MM.1S (cell line): ENCODE measurements around the gene AMOTL1.

Experiments used
- DNase-seq: peaks from one replicate; pipeline ENCODE4 v3.0.0-alpha.2; 2015
- H2AFZ ChIP-seq: fragments of 300-600 bp; sonication (generic); 2 replicates; pipeline ENCODE4 v1.6.0; 2016; ENCODE audit warnings: antibody characterized with exemption, low read length
- H3F3A ChIP-seq: fragments of 300-600 bp; sonication (generic); 2 replicates; pipeline ENCODE4 v1.6.1; 2016; ENCODE audit warnings: mild to moderate bottlenecking, antibody characterized with exemption, low read length, moderate library complexity, mixed read lengths; ENCODE audit not compliant: insufficient read depth
- H3K27ac ChIP-seq: fragments of 300-600 bp; sonication (generic); 2 replicates; pipeline ENCODE4 v1.5.1; 2016; ENCODE audit warnings: mild to moderate bottlenecking, low read length
- H3K27me3 ChIP-seq: fragments of 300-600 bp; sonication (generic); replicated peaks from 2 replicates; pipeline ENCODE4 v1.6.0; 2016; ENCODE audit warnings: low read length; ENCODE audit not compliant: insufficient read depth
- H3K36me3 ChIP-seq: fragments of 300-600 bp; sonication (generic); replicated peaks from 2 replicates; pipeline ENCODE4 v1.6.1; 2016; ENCODE audit warnings: mild to moderate bottlenecking, low read length, mixed read lengths; ENCODE audit not compliant: insufficient read depth
- H3K4me1 ChIP-seq: fragments of 300-600 bp; sonication (generic); 2 replicates; pipeline ENCODE4 v1.6.1; 2016; ENCODE audit warnings: low read length, mixed read lengths
- H3K4me2 ChIP-seq: fragments of 300-600 bp; sonication (generic); 2 replicates; pipeline ENCODE4 v1.6.0; 2016; ENCODE audit warnings: low read depth, low read length
- H3K4me3 ChIP-seq: fragments of 300-600 bp; sonication (generic); 2 replicates; pipeline ENCODE4 v1.5.1; 2016; ENCODE audit warnings: low read length, mixed read lengths
- H3K79me2 ChIP-seq: fragments of 300-600 bp; sonication (generic); 2 replicates; pipeline ENCODE4 v1.6.1; 2016; ENCODE audit warnings: mixed run types, low read length, mixed read lengths
- H3K9ac ChIP-seq: fragments of 300-600 bp; sonication (generic); 2 replicates; pipeline ENCODE4 v1.6.1; 2016; ENCODE audit warnings: low read length, mixed read lengths
- H3K9me2 ChIP-seq: fragments of 300-600 bp; sonication (generic); replicated peaks from 2 replicates; pipeline ENCODE4 v1.6.1; 2016; ENCODE audit warnings: mild to moderate bottlenecking, low read length, mixed read lengths; ENCODE audit not compliant: insufficient read depth
- H3K9me3 ChIP-seq: fragments of 300-600 bp; sonication (generic); replicated peaks from 2 replicates; pipeline ENCODE4 v1.6.1; 2016; ENCODE audit warnings: mild to moderate bottlenecking, low read length, mixed read lengths; ENCODE audit not compliant: insufficient read depth
- H4K20me1 ChIP-seq: fragments of 300-600 bp; sonication (generic); 2 replicates; pipeline ENCODE4 v1.6.1; 2016; ENCODE audit warnings: mild to moderate bottlenecking, low read length, moderate library complexity, mixed read lengths; ENCODE audit not compliant: insufficient read depth
- EZH2 ChIP-seq: fragments of 300-600 bp; sonication (generic); optimal IDR thresholded peaks from 2 replicates; pipeline ENCODE3; 2017; ENCODE audit warnings: low read depth, mild to moderate bottlenecking, antibody characterized with exemption, low read length, mixed read lengths
- EZH2phosphoT487 ChIP-seq: fragments of 300-600 bp; sonication (generic); IDR thresholded peaks from 2 replicates; pipeline ENCODE4 v1.6.1; 2018; ENCODE audit warnings: antibody characterized with exemption, low read length
- TF ChIP-seq, protein P1 (sequence below): fragments of 300-600 bp; sonication (generic); IDR thresholded peaks from 2 replicates; pipeline ENCODE4 v1.5.1; 2016; ENCODE audit warnings: antibody characterized with exemption, low read length, mixed read lengths

The AMOTL1 gene

DNA sequence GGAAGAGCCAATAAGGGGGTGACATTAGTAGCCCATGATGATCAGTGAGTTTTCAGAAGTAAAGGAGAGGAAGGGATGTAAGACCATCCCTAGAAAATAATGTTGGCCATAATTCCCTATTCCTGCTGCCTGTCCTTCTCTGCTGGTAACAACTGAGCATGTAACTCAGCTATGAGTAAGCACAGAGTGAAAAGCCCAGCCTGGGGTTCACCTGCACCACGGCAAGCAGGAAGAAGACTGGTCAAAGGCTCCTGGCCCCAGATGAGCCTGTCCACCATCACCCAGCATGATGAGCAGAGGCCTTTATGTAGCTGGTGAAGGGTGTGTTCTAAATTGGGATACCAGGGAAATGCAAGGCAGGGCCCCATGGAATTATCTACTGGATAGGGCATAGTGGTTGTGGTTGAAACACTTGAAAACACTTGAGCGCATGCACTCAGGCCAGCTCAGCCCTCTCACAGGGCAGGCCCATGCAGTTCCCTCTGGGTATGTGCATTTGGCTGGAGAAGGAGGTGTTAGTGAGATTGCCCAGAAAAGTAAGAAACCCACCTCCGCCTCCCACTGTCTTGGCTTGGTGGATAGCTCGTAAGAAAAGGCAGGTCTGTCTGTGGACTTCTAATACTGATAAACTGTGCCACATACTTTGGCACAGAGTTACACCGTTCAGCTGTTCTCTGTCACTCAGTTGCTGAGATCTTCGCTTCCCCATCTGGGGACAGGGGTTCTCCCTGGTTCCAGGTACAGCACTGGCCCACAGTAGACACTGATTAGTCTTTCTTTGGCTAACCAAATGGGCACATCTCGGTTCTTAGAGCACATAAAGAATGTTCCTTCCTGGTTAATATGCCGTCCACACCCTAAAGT lies 86.8 kb downstream of the AMOTL1 start:
- TF ChIP-seq EZH2 (no peak), EZH2phosphoT487 (no peak)
- TF ChIP-seq, protein P1, sequence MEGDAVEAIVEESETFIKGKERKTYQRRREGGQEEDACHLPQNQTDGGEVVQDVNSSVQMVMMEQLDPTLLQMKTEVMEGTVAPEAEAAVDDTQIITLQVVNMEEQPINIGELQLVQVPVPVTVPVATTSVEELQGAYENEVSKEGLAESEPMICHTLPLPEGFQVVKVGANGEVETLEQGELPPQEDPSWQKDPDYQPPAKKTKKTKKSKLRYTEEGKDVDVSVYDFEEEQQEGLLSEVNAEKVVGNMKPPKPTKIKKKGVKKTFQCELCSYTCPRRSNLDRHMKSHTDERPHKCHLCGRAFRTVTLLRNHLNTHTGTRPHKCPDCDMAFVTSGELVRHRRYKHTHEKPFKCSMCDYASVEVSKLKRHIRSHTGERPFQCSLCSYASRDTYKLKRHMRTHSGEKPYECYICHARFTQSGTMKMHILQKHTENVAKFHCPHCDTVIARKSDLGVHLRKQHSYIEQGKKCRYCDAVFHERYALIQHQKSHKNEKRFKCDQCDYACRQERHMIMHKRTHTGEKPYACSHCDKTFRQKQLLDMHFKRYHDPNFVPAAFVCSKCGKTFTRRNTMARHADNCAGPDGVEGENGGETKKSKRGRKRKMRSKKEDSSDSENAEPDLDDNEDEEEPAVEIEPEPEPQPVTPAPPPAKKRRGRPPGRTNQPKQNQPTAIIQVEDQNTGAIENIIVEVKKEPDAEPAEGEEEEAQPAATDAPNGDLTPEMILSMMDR: no peak
- H3K9me3 ChIP-seq: no peaks in the 10 kb centered on the region
- H3K27me3 ChIP-seq: no peaks in the 10 kb centered on the region
- H3K79me2 ChIP-seq: no peaks in the 10 kb centered on the region
- H3K36me3 ChIP-seq: no peaks in the 10 kb centered on the region; the same call in 1 of the 2 replicates
- H3K27ac ChIP-seq: no peak overlapping the region
- no peak overlapping the region for H2AFZ ChIP-seq
- H3K9me2 ChIP-seq: no peaks in the 10 kb centered on the region
- H3K9ac ChIP-seq: no peak overlapping the region
- H3K4me2 ChIP-seq: no peak overlapping the region
- H3F3A ChIP-seq: no peaks in the 10 kb centered on the region
- H4K20me1 ChIP-seq: no peaks in the 10 kb centered on the region
- DNase-seq: no peak
- H3K4me1 ChIP-seq: no peaks in the 10 kb centered on the region
- no peak overlapping the region for H3K4me3 ChIP-seq

DNA sequence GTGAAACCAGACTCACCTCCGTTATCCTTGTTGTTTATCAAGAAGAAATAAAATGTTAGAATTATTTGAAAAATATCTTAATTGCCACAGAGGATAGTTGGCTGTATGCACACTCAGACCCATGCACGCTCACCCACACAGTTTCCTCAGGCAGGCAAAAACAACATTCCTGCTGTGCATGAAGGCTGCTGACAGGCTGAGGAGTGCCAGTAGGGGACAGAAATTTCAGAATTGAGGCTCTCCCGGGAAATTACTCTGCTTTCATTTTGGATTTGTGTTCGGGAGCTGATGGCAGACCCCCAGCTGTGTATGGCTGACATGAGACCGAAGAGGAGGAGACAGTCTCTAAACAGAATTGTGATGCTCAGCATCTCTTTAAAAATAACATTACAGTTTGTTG lies 87.5 kb downstream of the AMOTL1 start:
- no peaks in the 10 kb centered on the region for H3K9me3 ChIP-seq
- H3K9me2 ChIP-seq: no peaks in the 10 kb centered on the region
- no peaks in the 10 kb centered on the region; the same call in 1 of the 2 replicates for H3K36me3 ChIP-seq
- no peaks in the 10 kb centered on the region for H3F3A ChIP-seq
- H3K79me2 ChIP-seq: no peaks in the 10 kb centered on the region
- H3K27me3 ChIP-seq: no peaks in the 10 kb centered on the region
- no peaks in the 10 kb centered on the region for H3K4me1 ChIP-seq
- H3K4me2 ChIP-seq: no peak overlapping the region
- H2AFZ ChIP-seq: no peak overlapping the region
- H3K9ac ChIP-seq: no peak overlapping the region
- no peak for DNase-seq
- H4K20me1 ChIP-seq: no peaks in the 10 kb centered on the region
- no peak overlapping the region for H3K4me3 ChIP-seq
- TF ChIP-seq EZH2 (no peak), EZH2phosphoT487 (no peak)
- TF ChIP-seq, protein P1: no peak
- no peak overlapping the region for H3K27ac ChIP-seq

DNA sequence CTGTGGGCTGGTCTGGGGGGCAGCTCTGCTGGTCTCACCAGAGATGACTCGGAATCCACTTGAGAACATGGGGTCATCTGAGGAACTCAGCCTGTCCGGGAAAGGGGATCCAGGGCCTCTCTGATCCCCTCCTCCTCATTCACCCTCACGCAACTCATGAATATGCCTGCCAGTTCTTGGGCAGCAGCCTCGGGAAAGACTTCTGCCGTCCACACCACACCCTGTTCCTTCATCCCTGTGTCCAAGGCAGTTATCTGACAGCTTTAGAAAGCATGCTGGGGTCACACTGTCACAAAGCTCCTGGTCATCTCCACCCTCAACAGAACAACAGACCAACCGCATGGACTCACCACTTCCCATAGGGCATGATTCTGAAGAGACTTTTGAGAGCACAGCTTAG lies 88.3 kb downstream of the AMOTL1 start:
- Histone ChIP-seq H3K36me3 (no peaks in the 10 kb centered on the region), H3K4me1 (no peaks in the 10 kb centered on the region)
- TF ChIP-seq, protein P1: no peak
- TF ChIP-seq EZH2: no peak
- TF ChIP-seq EZH2phosphoT487: no peak

More for the DNA sequence above, 88.3 kb downstream of the AMOTL1 start:
- Histone ChIP-seq H2AFZ (no peak overlapping the region), H3K4me2 (no peak overlapping the region), H3K9me2 (no peaks in the 10 kb centered on the region), H3K9me3 (no peaks in the 10 kb centered on the region), H3K27me3 (no peaks in the 10 kb centered on the region), H3F3A (no peaks in the 10 kb centered on the region), H3K9ac (no peak overlapping the region), H4K20me1 (no peaks in the 10 kb centered on the region), H3K79me2 (no peaks in the 10 kb centered on the region), H3K4me3 (no peak overlapping the region), H3K27ac (no peak overlapping the region)
- no peak for DNase-seq
